A673 (cell line): ENCODE data around the gene AP2A1.

Experiments
- CTCF ChIP-seq: fragments of 300-800, 200-600 bp; sonication (generic); conservative IDR thresholded peaks from 2 replicates; pipeline ENCODE4 v1.5.1; 2017; ENCODE audit warnings: low read depth, mild to moderate bottlenecking, antibody characterized with exemption, low read length, moderate library complexity, mixed read lengths
- EZH2 ChIP-seq: fragments of 200-600 bp; sonication (generic); IDR thresholded peaks from 2 replicates; pipeline ENCODE4 v1.6.1; 2017; ENCODE audit warnings: borderline replicate concordance, low read depth, mild to moderate bottlenecking, mixed read lengths, antibody characterized with exemption, low read length; ENCODE audit not compliant: poor library complexity, severe bottlenecking

- TF ChIP-seq CTCF, result no peak
- no peak for TF ChIP-seq EZH2
These were observed 45.7 kb downstream of the AP2A1 start for GRCh38 chr19:49812452-49812996.
